IMR-90 (cell line): ENCODE results near the gene LIMCH1.

Source experiments
- BHLHE40 ChIP-seq: fragments of 150-350 bp; IDR thresholded peaks from 2 replicates; pipeline ENCODE4 v1.6.1; 2016; ENCODE audit warnings: mild to moderate bottlenecking, low read depth, low read length
- CEBPB ChIP-seq: IDR thresholded peaks from 2 replicates; pipeline ENCODE4 v1.6.1; 2012; ENCODE audit warnings: low read depth, low read length, improper control_type of control experiment
- CHD1 ChIP-seq: IDR thresholded peaks from 2 replicates; pipeline ENCODE4 v1.6.1; 2012; ENCODE audit warnings: low read depth, low read length, improper control_type of control experiment
- MXI1 ChIP-seq: IDR thresholded peaks from 2 replicates; pipeline ENCODE4 v1.6.1; 2012; ENCODE audit warnings: low read depth, mild to moderate bottlenecking, low read length, moderate library complexity, borderline replicate concordance
- POLR2A ChIP-seq: IDR thresholded peaks from 2 replicates; pipeline ENCODE4 v1.6.1; 2012; ENCODE audit warnings: mild to moderate bottlenecking, low read depth, low read length
- RFX5 ChIP-seq: IDR thresholded peaks from 2 replicates; pipeline ENCODE4 v1.8.0; 2012; ENCODE audit warnings: low read depth, mild to moderate bottlenecking, low read length, moderate library complexity
- SMC3 ChIP-seq: fragments of 150-350 bp; IDR thresholded peaks from 2 replicates; pipeline ENCODE4 v1.6.1; 2016; ENCODE audit warnings: low read depth, mild to moderate bottlenecking, antibody characterized with exemption, low read length, moderate library complexity
- TF ChIP-seq, protein P1 (sequence below): conservative IDR thresholded peaks from 2 replicates; pipeline ENCODE4 v1.5.1; 2012; ENCODE audit warnings: mild to moderate bottlenecking, low read depth, low read length, improper control_type of control experiment
- TF ChIP-seq, protein P2 (sequence below): fragments of 150-350 bp; IDR thresholded peaks from 2 replicates; pipeline ENCODE4 v1.6.1; 2016; ENCODE audit warnings: low read depth, mild to moderate bottlenecking, low read length, moderate library complexity, borderline replicate concordance

DNA sequence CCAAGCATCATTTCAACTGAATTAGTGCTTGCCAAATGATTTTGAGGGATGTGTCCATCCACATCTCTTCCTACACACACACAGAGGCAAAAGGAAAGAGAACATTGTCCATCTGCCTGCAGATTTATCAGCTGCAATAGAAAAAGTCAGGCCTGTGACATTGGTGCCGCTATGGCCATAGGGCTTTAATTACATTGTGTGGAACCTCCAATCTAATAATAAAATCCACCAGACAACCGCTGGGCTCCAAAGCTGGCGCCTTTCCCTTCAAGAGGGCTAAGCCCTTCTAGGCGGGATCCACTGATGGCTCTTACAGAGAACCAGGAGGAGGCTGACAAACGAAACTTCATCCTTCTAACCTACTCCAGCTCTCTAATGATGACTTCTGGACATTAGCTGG is 150.0 kb downstream of the LIMCH1 start:
- TF ChIP-seq, protein P1, sequence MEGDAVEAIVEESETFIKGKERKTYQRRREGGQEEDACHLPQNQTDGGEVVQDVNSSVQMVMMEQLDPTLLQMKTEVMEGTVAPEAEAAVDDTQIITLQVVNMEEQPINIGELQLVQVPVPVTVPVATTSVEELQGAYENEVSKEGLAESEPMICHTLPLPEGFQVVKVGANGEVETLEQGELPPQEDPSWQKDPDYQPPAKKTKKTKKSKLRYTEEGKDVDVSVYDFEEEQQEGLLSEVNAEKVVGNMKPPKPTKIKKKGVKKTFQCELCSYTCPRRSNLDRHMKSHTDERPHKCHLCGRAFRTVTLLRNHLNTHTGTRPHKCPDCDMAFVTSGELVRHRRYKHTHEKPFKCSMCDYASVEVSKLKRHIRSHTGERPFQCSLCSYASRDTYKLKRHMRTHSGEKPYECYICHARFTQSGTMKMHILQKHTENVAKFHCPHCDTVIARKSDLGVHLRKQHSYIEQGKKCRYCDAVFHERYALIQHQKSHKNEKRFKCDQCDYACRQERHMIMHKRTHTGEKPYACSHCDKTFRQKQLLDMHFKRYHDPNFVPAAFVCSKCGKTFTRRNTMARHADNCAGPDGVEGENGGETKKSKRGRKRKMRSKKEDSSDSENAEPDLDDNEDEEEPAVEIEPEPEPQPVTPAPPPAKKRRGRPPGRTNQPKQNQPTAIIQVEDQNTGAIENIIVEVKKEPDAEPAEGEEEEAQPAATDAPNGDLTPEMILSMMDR = no peak
- TF ChIP-seq, protein P2, sequence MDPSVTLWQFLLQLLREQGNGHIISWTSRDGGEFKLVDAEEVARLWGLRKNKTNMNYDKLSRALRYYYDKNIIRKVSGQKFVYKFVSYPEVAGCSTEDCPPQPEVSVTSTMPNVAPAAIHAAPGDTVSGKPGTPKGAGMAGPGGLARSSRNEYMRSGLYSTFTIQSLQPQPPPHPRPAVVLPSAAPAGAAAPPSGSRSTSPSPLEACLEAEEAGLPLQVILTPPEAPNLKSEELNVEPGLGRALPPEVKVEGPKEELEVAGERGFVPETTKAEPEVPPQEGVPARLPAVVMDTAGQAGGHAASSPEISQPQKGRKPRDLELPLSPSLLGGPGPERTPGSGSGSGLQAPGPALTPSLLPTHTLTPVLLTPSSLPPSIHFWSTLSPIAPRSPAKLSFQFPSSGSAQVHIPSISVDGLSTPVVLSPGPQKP = no peak
- TF ChIP-seq BHLHE40 = no peak
- no peak for TF ChIP-seq POLR2A
- TF ChIP-seq CHD1 = no peak
- TF ChIP-seq CEBPB = no peak
- TF ChIP-seq RFX5 = no peak
- no peak for TF ChIP-seq MXI1
- no peak for TF ChIP-seq SMC3
